ENCODE results near the gene ADAM15.

Gene ADAM15

GRCh38 chr1:155012776-155013602 is 38.1 kb upstream of the ADAM15 start:
- no peak for DNase-seq (ENCODE audit: low spot score)

DNA sequence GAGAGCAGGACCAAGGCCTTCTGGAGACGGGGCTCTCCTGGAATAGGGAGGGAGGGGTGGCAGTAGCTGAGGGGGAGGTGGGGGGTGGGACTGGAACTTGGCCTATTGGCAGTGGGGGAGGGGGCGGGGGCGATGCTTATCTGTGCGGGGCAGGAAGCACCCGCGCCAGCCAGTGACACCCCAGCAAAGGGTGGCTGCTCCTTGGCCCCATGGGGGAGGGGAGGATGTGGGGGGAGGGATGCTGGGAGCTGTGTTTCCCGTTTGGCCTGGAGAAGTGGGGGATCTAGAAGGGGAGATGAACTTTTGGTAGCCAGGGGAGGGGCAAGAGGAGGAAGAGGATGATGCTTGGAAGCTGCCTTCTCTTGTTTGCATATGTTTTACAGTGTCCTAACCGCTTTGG is 37.5 kb upstream of the ADAM15 start:
- DNase-seq (ENCODE audit: low spot score): no peak

- no peak for DNase-seq (ENCODE audit: low spot score)
Observed at GRCh38 chr1:155014709-155015508, 36.2 kb upstream of the ADAM15 start.

DNA sequence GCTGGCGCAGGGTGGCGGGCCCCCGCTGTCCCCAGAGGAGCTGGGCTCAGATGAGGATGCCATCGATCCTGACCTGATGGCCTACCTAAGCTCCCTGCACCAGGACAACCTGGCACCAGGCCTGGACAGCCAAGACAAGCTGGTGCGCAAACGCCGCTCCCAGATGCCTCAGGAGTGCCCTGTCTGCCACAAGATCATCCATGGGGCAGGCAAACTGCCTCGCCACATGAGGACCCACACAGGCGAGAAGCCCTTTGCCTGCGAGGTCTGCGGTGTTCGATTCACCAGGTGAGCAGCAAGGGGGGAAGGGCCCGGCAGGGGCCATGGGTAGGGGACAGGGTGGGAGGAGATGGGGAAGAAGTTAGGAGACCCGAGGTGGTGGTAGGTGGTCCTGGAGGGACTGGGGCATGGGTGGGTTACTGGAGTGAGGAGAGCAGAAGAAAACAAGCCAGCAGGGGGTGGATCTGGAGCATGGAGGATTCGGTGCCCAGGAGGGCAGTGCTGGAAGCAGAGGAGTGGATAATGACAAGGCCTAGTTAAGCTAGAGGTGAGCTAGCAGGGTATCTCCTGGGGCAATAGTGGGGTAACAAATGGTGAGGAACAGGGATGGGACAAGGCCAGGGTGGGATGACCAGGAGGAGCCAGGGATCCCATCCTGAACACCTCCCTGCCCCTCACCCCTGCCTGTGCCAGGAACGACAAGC is 35.4 kb upstream of the ADAM15 start:
- no peak for DNase-seq (ENCODE audit: low spot score)

GRCh38 chr1:155016231-155016831 is 34.8 kb upstream of the ADAM15 start:
- no peak for DNase-seq (ENCODE audit: low spot score)

- DNase-seq (ENCODE audit: low spot score): peak; percentile 93
Observed at GRCh38 chr1:155017041-155017945, 33.8 kb upstream of the ADAM15 start.

- DNase-seq (ENCODE audit: low spot score): no peak
Observed at GRCh38 chr1:155017946-155018316, 33.2 kb upstream of the ADAM15 start.

GRCh38 chr1:155018617-155019348 is 32.3 kb upstream of the ADAM15 start:
- DNase-seq (ENCODE audit: low spot score): no peak

- DNase-seq (ENCODE audit: low spot score): no peak
Observed at GRCh38 chr1:155019377-155020245, 31.5 kb upstream of the ADAM15 start.

GRCh38 chr1:155022136-155022926 is 28.8 kb upstream of the ADAM15 start:
- peak; percentile 34 for DNase-seq (ENCODE audit: low spot score)

GRCh38 chr1:155022927-155023236 is 28.2 kb upstream of the ADAM15 start:
- DNase-seq (ENCODE audit: low spot score): no peak

GRCh38 chr1:155023627-155024026 is 27.5 kb upstream of the ADAM15 start:
- DNase-seq (ENCODE audit: low spot score): no peak

DNA sequence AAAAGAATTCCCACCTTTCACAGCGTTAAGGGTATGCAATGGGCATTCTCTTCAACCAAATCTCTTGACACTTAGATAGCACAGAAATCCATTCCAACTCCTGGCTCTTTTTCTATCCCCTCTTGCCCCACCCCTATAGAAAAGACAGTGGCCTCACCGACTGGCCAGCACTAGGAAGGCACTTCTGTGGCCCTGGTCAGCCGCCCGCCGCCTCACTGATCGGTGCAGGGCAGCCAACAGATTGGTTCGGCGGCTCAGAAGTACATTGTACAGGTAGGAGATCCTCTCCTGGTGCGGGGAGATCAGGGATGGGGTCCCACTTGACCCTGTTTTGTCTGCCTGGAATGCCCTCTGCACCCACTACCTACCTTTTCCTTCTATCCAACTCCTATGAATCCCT is 26.8 kb upstream of the ADAM15 start:
- DNase-seq (ENCODE audit: low spot score): no peak

GRCh38 chr1:155026154-155026553 is 25.0 kb upstream of the ADAM15 start:
- DNase-seq (ENCODE audit: low spot score): no peak

- DNase-seq (ENCODE audit: low spot score): no peak
Observed at GRCh38 chr1:155026588-155026987, 24.5 kb upstream of the ADAM15 start.

- DNase-seq (ENCODE audit: low spot score): no peak
Observed at GRCh38 chr1:155029513-155030242, 21.4 kb upstream of the ADAM15 start.

- no peak for DNase-seq (ENCODE audit: low spot score)
Observed at GRCh38 chr1:155030243-155030795, 20.8 kb upstream of the ADAM15 start.

DNA sequence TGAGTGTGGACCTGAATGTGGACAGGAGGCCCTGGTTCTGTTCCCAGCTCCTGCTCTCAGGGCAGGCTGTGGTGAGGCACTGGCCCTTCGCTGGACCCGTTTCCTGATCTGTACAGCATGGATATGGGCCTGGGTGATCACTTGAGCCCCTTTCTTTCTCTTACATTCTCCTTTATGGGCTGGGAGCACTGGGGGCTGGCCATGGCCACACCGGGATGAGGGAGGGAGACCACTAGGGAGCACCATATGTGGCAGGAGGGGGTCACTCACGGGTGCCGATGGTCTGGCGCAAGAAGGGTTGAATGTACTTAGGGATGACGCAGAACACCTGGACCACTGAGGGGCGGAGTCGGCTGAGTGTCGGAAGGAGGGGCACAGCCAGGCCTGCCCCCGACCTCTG is 20.2 kb upstream of the ADAM15 start:
- no peak for DNase-seq (ENCODE audit: low spot score)
